HG03439 (cell line): ENCODE data around the gene TAF4.
"Not testable (repeated sequence)": the region's sequence is repeated elsewhere in the genome, so short reads cannot be mapped to it uniquely, and the experiment has no call there.

Experiments
- ATAC-seq: cut with Tn5 transposase; IDR thresholded peaks from one replicate; pipeline ENCODE4 v1.9.1; 2021; ENCODE audit warnings: mild to moderate bottlenecking, moderate library complexity; ENCODE audit not compliant: unreplicated experiment

Gene TAF4

GRCh38 chr20:62080249-62080990 lies 14.7 kb upstream of the TAF4 start:
- no peak for ATAC-seq

- ATAC-seq, result no peak
Measured at GRCh38 chr20:62079166-62079565, 13.5 kb upstream of the TAF4 start.

DNA sequence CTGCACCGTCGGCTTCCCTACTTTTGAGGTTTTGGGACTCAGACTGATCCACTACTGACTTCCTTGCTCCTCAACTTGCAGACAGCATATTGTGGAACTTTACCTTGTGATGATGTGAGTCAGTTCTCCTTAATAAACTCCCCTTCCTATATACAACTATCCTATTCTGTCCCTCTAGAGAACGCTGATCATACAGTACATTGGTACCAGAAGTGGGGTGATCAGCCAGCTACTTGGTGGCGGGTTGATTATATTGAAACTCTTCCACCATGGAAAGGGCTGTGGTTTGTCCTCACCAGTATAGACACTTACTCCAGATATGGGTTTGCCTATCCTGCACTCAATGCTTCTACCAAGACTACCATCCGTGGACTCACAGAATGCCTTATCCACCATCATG lies 7.6 kb upstream of the TAF4 start:
- no peak for ATAC-seq

- ATAC-seq, result not testable (repeated sequence)
Measured at GRCh38 chr20:62071669-62072430, 6.2 kb upstream of the TAF4 start.

- no peak for ATAC-seq
Measured at GRCh38 chr20:62069741-62070216, 4.1 kb upstream of the TAF4 start.

GRCh38 chr20:62068997-62069396 lies 3.3 kb upstream of the TAF4 start:
- ATAC-seq, result no peak

GRCh38 chr20:62067547-62068260 lies 2.0 kb upstream of the TAF4 start:
- no peak for ATAC-seq

GRCh38 chr20:62066983-62067433 lies 1.3 kb upstream of the TAF4 start:
- ATAC-seq, result no peak

GRCh38 chr20:62066339-62066982 lies 780 bp upstream of the TAF4 start:
- ATAC-seq, result peak; percentile 28

GRCh38 chr20:62064770-62065673 lies 659 bp downstream of the TAF4 start:
- peak; percentile 31 for ATAC-seq

GRCh38 chr20:62063981-62064769 lies 1.5 kb downstream of the TAF4 start:
- no peak for ATAC-seq

DNA sequence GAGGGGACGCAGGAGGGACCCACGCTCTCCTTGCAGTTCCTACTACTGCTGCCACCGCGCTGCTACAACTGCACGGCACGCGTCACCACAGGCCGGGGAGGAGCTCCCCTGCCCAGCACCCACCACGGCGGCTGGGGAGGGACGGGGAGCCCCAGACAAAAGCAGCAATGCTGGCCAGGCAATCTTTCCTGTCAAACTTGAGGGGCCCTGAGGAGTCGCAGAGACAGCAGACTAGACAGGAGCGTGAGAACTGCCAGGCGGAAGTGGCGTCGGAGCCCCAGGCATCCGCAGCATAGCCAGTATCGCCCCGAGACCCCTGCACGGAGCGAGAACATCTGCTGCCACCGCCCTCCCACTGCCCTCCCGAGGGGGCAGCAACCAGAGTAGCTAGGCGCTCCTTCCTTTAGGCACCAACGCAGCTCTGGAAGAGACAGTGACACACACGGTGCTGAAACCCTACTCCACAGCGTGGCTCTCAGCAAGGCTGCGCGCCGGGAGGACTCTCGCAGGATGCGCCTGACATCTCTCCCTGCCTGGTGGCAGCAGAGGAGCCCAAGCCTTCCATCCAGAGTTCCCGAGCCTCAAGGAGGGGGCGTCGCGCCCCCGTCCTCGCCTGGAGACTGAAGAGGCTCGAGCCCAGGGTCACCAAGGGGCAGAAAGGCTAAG lies 2.2 kb downstream of the TAF4 start:
- no peak for ATAC-seq

DNA sequence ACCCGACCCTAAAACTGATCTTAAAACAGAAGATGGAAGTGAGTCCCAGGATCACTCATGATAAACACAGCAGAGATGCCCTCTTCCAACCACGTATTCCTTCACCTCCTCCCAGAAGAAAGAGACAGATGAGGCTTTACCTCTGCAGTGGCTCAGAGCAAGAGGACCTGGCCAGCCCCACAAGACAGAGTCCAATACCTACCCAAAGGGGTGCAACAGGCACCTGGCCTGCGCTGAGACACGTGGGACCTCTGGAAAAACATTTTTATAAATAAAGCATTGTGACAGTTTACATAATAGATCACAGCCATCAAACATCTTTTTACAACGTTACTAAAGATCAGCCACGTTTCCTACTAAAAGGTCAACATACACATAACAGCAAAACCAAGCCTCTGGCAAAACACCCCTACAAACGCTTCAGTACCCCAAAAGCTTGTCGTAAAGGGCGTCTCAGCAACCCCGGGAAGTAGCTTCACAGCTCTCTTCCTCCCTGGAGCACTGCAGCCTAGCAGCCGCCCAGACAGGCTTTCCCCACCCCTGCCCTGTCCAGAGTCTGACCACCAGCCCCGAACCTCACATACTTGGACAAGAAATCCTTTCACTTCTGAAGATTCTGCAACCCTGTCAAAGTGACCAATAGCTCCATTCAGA lies 2.9 kb downstream of the TAF4 start:
- ATAC-seq, result no peak

GRCh38 chr20:62061851-62062423 lies 3.7 kb downstream of the TAF4 start:
- no peak for ATAC-seq

DNA sequence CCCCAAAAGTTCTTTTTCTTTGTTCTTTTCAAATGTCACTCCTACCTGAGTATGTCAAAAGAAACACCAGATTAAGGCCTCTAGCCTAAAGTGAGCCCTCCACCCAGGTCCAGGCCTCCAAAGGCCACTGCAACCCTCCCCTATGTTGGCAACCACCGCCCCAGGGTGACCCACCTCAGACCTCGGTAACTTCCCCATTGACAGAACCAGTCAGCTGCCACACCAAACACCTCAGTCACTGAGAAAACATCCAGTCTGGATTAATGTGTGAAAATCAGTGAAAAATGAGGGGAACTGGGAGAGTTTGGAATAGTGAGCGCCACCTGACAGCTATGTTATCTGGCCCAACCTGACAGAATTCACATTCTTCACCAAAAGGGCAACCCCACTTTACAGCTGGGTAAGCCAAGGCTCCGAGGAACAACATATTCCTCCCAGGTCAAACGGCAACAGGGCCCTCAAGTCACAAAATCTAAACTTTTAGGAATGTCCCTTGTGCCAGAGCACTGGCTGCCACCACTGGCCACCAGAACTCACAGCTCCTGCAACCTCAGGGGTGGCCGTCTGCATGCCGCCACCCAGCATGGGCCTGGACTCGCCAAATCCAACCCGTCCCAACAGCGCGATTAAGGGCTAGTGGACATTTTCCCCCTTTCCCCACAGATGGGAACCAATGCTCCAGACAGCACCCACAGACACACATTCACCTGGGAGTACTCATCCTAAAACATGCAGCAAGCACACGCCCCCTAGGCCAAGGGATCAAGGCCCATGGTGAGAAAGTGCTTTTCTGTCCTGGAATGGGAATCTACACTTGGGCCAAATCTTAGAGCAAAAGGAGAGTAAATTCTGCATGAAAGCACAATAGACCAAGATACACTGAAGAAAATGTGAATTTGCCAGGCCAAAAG lies 4.8 kb downstream of the TAF4 start:
- no peak for ATAC-seq

DNA sequence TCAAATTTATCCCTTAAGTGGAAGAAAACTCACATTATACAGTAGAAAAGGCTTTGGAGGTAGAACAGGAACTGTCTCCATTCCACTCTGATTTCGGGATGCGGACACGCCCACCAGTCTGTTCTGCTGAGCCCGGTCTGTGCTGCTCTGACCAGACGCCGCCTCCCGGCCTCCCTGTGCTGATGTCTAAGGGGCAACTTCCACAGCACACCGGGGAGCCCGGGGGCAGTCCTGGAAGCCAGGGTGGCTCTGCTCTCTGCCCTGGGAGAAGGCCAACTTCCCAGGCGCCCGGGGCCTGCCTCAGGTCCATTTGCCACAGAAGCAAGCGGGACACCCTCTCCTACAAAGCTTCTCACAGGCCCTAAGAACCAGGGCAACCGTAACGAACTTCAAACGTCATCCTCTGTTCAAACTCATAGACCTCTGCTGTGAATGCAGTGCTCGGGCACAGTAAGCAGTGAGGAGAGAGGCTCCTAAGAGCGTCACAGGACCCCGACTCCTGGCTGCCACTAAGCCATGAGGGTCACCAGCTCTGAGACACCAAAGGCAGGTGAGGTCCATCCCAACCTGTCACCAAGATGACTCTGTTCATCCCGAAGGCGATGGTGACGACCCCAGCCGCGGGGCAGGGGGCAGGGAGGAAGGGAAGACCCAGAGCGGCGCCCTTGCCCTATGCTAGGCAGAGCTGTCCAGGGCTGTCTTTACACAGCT lies 5.6 kb downstream of the TAF4 start:
- ATAC-seq, result no peak
